ENCODE data around the gene DGKB. TPM values are rescaled to one million over a fixed set of nuclear protein-coding genes. Genes with fewer than 3 reads are reported as not detected.

Gene DGKB
- polyA plus RNA-seq, 1 of the 3 experiments (the other 2 are of a cell fraction): 2.1 TPM

DNA sequence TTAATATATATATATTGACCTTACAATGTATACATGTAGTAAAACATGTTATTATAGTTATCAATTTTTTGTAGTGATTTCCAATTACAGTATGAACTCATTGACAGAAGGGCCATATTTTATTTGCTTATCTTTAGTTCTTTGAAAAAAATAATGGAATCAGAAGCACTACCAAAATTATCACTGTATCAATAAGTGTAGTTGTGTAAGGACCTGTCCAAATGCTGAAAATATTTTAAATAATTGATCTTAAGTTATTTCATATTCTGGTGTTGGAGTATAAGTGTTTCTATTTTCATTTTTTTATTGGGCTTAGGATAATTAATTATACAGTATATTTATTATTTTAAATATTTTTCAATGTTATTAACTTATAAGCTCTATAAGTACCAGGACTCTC lies 8.5 kb upstream of the DGKB start:
- CTCF ChIA-PET: interaction anchor here (0.7 to 1.8 kb wide), 3 partner anchors 8 to 1167 kb away, joined by 3 to 4 read pairs (median 3); partner anchors contain the start of gene DGKB
- H3K9ac ChIP-seq: no peak overlapping the region

DNA sequence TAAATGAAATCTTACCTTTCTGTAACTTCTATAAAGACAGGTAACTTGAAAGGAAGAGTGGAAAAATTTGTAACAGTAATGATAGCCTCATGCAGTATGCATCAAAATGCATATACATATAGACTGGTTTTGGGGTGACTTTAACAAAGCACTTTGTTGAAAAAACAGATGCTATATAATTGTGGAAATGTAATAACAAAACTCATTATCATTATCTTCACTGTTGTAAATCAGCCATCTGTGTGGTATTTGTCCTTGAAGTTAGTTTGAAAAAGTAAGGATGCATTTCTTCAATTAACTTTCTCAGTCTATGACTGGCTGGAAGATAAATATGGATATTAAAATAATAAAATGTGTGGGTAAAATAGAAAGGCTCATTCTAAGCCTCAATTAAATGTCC lies 6.1 kb upstream of the DGKB start:
- no peak overlapping the region for H2AFZ ChIP-seq (ENCODE audit: low read depth)

More for the DNA sequence above, 8.5 kb upstream of the DGKB start:
- H3K9me3 ChIP-seq: no peaks in the 10 kb centered on the region
- POLR2A ChIA-PET: no interaction called here
- no peak overlapping the region for H3K27ac ChIP-seq (ENCODE audit: low read depth in 2 of 2, low read length in 1 of 2)
- H3K4me1 ChIP-seq (ENCODE audit: control insufficient read depth in 1 of 2, insufficient read depth in 2 of 2, low read depth in 1 of 2, low read length in 1 of 2): peaks cover 0 to 13% of the 10 kb centered on the region in 2 experiments; a peak in 2 of 4 replicates
- no peak for TF ChIP-seq SMC3 (IDR thresholded peaks at IDR 0.05; ENCODE audit: low read depth, low read length)
- TF ChIP-seq, protein P1, sequence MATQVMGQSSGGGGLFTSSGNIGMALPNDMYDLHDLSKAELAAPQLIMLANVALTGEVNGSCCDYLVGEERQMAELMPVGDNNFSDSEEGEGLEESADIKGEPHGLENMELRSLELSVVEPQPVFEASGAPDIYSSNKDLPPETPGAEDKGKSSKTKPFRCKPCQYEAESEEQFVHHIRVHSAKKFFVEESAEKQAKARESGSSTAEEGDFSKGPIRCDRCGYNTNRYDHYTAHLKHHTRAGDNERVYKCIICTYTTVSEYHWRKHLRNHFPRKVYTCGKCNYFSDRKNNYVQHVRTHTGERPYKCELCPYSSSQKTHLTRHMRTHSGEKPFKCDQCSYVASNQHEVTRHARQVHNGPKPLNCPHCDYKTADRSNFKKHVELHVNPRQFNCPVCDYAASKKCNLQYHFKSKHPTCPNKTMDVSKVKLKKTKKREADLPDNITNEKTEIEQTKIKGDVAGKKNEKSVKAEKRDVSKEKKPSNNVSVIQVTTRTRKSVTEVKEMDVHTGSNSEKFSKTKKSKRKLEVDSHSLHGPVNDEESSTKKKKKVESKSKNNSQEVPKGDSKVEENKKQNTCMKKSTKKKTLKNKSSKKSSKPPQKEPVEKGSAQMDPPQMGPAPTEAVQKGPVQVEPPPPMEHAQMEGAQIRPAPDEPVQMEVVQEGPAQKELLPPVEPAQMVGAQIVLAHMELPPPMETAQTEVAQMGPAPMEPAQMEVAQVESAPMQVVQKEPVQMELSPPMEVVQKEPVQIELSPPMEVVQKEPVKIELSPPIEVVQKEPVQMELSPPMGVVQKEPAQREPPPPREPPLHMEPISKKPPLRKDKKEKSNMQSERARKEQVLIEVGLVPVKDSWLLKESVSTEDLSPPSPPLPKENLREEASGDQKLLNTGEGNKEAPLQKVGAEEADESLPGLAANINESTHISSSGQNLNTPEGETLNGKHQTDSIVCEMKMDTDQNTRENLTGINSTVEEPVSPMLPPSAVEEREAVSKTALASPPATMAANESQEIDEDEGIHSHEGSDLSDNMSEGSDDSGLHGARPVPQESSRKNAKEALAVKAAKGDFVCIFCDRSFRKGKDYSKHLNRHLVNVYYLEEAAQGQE (IDR thresholded peaks at IDR 0.05; ENCODE audit: low read depth, low read length): peak; percentile 83; the same call in 1 of the 2 replicates
- no peaks in the 10 kb centered on the region for H4K20me1 ChIP-seq (ENCODE audit: insufficient read depth)
- no peak overlapping the region for H3K4me3 ChIP-seq (ENCODE audit: low read depth in 2 of 2, low read length in 1 of 2)
- no peak overlapping the region for H3K4me2 ChIP-seq
- H3K9me2 ChIP-seq: no peaks in the 10 kb centered on the region
- H3F3A ChIP-seq (replicated peaks; ENCODE audit: insufficient read depth): no peaks in the 10 kb centered on the region
- no peak for DNase-seq
- no peaks in the 10 kb centered on the region for H3K79me2 ChIP-seq (ENCODE audit: insufficient read depth)
- no peaks in the 10 kb centered on the region for H3K27me3 ChIP-seq (ENCODE audit: insufficient read depth)
- no peak overlapping the region for H2AFZ ChIP-seq (ENCODE audit: low read depth)
- H3K36me3 ChIP-seq (replicated peaks in 1 of 2; ENCODE audit: control insufficient read depth in 1 of 2, insufficient read depth in 2 of 2, low read length in 1 of 2): no peaks in the 10 kb centered on the region

DNA sequence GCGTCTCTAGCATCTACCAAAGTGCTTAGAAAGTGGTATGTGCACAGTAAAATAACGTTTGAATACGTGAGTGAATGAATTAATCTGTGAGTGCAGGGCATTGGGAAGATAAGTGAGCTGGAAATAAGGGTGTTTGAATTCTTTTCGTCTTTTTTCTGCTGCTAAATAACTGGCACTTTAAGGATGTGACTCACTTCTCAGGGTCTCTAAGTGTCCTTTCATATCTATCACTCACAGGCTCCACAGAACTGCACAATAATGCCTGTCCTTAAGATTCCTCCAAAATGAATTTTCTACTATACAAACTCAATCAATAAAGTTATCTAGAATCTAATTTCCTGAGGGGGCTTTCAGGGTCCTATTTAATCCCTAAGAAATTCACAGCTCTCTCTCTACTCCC lies 3.2 kb upstream of the DGKB start:
- no peaks in the 10 kb centered on the region for H3K36me3 ChIP-seq (replicated peaks in 1 of 2; ENCODE audit: control insufficient read depth in 1 of 2, insufficient read depth in 2 of 2, low read length in 1 of 2)
- no peaks in the 10 kb centered on the region for H4K20me1 ChIP-seq (ENCODE audit: insufficient read depth)
- H3K27ac ChIP-seq (ENCODE audit: low read depth in 2 of 2, low read length in 1 of 2): peak overlapping the region in 1 of 2 experiments; percentile 15; a peak in 1 of 4 replicates
- H3K79me2 ChIP-seq (ENCODE audit: insufficient read depth): 0 out of 2 replicates have a peak, but pooled peaks cover 3% of the 10 kb centered on the region
- H3K4me2 ChIP-seq: no peak overlapping the region
- no peaks in the 10 kb centered on the region for H3F3A ChIP-seq (replicated peaks; ENCODE audit: insufficient read depth)
- no peak overlapping the region for H3K4me3 ChIP-seq (ENCODE audit: low read depth in 2 of 2, low read length in 1 of 2)
- H3K4me1 ChIP-seq (ENCODE audit: control insufficient read depth in 1 of 2, insufficient read depth in 2 of 2, low read depth in 1 of 2, low read length in 1 of 2): peaks cover 0 to 24% of the 10 kb centered on the region in 2 experiments; a peak in 2 of 4 replicates
- TF ChIP-seq, protein P2, sequence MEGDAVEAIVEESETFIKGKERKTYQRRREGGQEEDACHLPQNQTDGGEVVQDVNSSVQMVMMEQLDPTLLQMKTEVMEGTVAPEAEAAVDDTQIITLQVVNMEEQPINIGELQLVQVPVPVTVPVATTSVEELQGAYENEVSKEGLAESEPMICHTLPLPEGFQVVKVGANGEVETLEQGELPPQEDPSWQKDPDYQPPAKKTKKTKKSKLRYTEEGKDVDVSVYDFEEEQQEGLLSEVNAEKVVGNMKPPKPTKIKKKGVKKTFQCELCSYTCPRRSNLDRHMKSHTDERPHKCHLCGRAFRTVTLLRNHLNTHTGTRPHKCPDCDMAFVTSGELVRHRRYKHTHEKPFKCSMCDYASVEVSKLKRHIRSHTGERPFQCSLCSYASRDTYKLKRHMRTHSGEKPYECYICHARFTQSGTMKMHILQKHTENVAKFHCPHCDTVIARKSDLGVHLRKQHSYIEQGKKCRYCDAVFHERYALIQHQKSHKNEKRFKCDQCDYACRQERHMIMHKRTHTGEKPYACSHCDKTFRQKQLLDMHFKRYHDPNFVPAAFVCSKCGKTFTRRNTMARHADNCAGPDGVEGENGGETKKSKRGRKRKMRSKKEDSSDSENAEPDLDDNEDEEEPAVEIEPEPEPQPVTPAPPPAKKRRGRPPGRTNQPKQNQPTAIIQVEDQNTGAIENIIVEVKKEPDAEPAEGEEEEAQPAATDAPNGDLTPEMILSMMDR (IDR thresholded peaks at IDR 0.05): no peak
- TF ChIP-seq ELF1 (IDR thresholded peaks at IDR 0.05) (no peak), FOSL2 (IDR thresholded peaks at IDR 0.05; ENCODE audit: borderline replicate concordance, low read depth) (peak; percentile 38; the same call in 1 of the 2 replicates), JUND (IDR thresholded peaks at IDR 0.05) (0 out of 2 replicates have a peak, but pooled peaks have one; percentile 28)
- TF ChIP-seq, protein P3, sequence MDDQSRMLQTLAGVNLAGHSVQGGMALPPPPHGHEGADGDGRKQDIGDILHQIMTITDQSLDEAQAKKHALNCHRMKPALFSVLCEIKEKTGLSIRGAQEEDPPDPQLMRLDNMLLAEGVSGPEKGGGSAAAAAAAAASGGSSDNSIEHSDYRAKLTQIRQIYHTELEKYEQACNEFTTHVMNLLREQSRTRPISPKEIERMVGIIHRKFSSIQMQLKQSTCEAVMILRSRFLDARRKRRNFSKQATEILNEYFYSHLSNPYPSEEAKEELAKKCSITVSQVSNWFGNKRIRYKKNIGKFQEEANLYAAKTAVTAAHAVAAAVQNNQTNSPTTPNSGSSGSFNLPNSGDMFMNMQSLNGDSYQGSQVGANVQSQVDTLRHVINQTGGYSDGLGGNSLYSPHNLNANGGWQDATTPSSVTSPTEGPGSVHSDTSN (IDR thresholded peaks at IDR 0.05): peak; percentile 66; the same call in 1 of the 2 replicates
- 47% methylated on average over 4 of the region's 4 CpGs for WGBS (ENCODE audit: low lambda C conversion rate)
- H3K9me2 ChIP-seq: no peaks in the 10 kb centered on the region
- no peak overlapping the region for H3K9ac ChIP-seq
- H2AFZ ChIP-seq (ENCODE audit: low read depth): peak overlapping the region; percentile 24; the same call in 1 of the 2 replicates
- H3K27me3 ChIP-seq (ENCODE audit: insufficient read depth): no peaks in the 10 kb centered on the region
- no peaks in the 10 kb centered on the region for H3K9me3 ChIP-seq
- no peak for DNase-seq
- ChIA-PET CTCF (interaction anchor here (0.6 kb wide), 1 partner anchor 188 kb away, joined by 5 read pairs; no protein-coding TSS in a partner anchor), POLR2A (no interaction called here)

More for the DNA sequence above, 6.1 kb upstream of the DGKB start:
- Histone ChIP-seq H3K79me2 (ENCODE audit: insufficient read depth) (no peaks in the 10 kb centered on the region), H3K9ac (no peak overlapping the region), H4K20me1 (ENCODE audit: insufficient read depth) (no peaks in the 10 kb centered on the region), H3K4me3 (ENCODE audit: low read depth in 2 of 2, low read length in 1 of 2) (no peak overlapping the region), H3K4me2 (no peak overlapping the region), H3F3A (replicated peaks; ENCODE audit: insufficient read depth) (no peaks in the 10 kb centered on the region), H3K4me1 (ENCODE audit: control insufficient read depth in 1 of 2, insufficient read depth in 2 of 2, low read depth in 1 of 2, low read length in 1 of 2) (peaks cover 0 to 13% of the 10 kb centered on the region in 2 experiments; a peak in 2 of 4 replicates), H3K9me2 (no peaks in the 10 kb centered on the region), H3K27me3 (ENCODE audit: insufficient read depth) (no peaks in the 10 kb centered on the region), H3K27ac (ENCODE audit: low read depth in 2 of 2, low read length in 1 of 2) (no peak overlapping the region), H3K9me3 (no peaks in the 10 kb centered on the region), H3K36me3 (replicated peaks in 1 of 2; ENCODE audit: control insufficient read depth in 1 of 2, insufficient read depth in 2 of 2, low read length in 1 of 2) (no peaks in the 10 kb centered on the region)
- DNase-seq: peak; percentile 19
- TF ChIP-seq GABPA (IDR thresholded peaks at IDR 0.05; ENCODE audit: low read depth) (no peak), EZH2phosphoT487 (IDR thresholded peaks at IDR 0.05; ENCODE audit: borderline replicate concordance, low read depth) (no peak), SMC3 (IDR thresholded peaks at IDR 0.05; ENCODE audit: low read depth, low read length) (no peak), EP300 (IDR thresholded peaks at IDR 0.05; ENCODE audit: borderline replicate concordance in 1 of 2, low read depth in 1 of 2, low read length in 1 of 2) (peak in 1 of 2 experiments; percentile 59; a peak in 2 of 4 replicates), RAD21 (IDR thresholded peaks at IDR 0.05; ENCODE audit: low read length) (no peak), MXI1 (IDR thresholded peaks at IDR 0.05; ENCODE audit: low read depth, low read length) (no peak)
- CTCF ChIA-PET: interaction anchor here (0.6 to 0.7 kb wide), 2 partner anchors 11 to 292 kb away, joined by 3 read pairs; no protein-coding TSS in a partner anchor
- POLR2A ChIA-PET: no interaction called here

Data from SK-N-SH (cell line).